Astrocyte of the spinal cord (primary cell): ENCODE results near the gene DNLZ.
A peak's percentile ranks its signal among the peaks of the same experiment; 100 is the strongest.

Experiments
- DNase-seq: peaks from one replicate; pipeline ENCODE4 v3.0.0; 2011; ENCODE audit warnings: low read depth, low spot score
- H3K4me3 ChIP-seq: 2 replicates; pipeline ENCODE4 v1.5.1; 2011; ENCODE audit warnings: low read depth, mild to moderate bottlenecking, low read length, moderate library complexity
- in situ Hi-C: cut with HindIII; loops from 2 replicates; pipeline ENCODE4 v1.10.0; 2017; ENCODE audit warnings: low sequenced_read_pairs
- TF ChIP-seq, protein P1 (sequence below): IDR thresholded peaks from 2 replicates; pipeline ENCODE4 v1.5.1; 2012; ENCODE audit warnings: low read depth, mild to moderate bottlenecking, low read length, inconsistent platforms

Gene DNLZ

DNA sequence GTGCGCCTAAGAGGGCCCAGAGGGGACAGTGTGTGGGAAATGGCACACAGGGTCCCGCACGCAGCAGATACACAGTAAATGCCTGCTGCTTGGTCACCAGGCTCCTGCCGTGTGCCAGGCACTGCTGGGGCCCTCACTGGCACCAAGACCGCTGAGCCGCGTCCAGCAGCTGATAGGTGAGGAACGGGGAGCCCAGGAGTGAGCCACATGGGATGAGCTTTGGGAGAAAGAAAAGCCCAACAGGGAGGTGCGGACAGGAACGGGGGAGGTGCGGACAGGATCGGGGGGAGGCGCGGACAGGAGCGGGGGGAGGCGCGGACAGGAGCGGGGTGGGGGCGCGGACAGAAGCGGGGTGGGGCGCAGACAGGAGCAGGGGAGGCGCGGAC is 19.7 kb downstream of the DNLZ start:
- in situ Hi-C loops = no loop called here
- DNase-seq = no peak
- TF ChIP-seq, protein P1, sequence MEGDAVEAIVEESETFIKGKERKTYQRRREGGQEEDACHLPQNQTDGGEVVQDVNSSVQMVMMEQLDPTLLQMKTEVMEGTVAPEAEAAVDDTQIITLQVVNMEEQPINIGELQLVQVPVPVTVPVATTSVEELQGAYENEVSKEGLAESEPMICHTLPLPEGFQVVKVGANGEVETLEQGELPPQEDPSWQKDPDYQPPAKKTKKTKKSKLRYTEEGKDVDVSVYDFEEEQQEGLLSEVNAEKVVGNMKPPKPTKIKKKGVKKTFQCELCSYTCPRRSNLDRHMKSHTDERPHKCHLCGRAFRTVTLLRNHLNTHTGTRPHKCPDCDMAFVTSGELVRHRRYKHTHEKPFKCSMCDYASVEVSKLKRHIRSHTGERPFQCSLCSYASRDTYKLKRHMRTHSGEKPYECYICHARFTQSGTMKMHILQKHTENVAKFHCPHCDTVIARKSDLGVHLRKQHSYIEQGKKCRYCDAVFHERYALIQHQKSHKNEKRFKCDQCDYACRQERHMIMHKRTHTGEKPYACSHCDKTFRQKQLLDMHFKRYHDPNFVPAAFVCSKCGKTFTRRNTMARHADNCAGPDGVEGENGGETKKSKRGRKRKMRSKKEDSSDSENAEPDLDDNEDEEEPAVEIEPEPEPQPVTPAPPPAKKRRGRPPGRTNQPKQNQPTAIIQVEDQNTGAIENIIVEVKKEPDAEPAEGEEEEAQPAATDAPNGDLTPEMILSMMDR = no peak
- H3K4me3 ChIP-seq = no peak overlapping the region

DNA sequence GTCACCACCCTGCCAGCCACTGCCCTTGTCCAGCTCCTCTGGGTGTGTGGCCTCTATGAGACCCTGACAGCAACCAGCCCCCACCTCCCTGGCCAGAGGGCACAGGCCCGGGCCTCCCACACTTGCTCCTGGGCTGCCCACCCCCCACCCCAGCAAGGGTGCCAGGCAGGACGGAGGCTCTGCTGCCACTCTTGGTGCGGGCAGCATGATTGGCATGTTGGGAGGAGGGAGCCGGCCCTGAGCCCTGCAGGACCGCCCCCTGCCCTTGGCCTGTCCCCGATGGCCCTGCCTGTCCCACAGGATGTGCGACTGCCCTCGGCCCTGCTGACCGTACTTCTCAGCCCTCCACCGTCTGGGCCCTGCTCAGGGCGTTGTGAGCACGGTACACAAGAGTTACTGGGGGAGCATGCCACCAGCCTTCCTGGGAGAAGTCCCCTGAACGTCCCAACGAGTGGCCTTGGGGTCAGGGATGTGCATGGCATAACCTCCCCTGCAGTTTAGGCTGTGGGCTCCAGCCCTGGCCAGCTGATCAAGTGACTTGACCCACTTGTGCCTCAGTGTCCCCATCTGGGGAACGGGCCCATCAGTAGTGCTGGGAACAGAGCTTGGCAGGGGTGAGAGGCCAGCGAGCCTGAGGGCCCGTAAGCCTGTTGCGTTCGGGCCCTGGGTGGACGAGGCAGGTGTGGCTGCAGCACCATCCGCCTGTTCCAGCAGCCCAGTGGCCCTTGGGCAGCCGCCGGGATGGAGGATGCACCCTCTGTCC is 20.2 kb downstream of the DNLZ start:
- no peak for DNase-seq
- H3K4me3 ChIP-seq = no peak overlapping the region
- in situ Hi-C loops = no loop called here
- TF ChIP-seq, protein P1 = no peak

DNA sequence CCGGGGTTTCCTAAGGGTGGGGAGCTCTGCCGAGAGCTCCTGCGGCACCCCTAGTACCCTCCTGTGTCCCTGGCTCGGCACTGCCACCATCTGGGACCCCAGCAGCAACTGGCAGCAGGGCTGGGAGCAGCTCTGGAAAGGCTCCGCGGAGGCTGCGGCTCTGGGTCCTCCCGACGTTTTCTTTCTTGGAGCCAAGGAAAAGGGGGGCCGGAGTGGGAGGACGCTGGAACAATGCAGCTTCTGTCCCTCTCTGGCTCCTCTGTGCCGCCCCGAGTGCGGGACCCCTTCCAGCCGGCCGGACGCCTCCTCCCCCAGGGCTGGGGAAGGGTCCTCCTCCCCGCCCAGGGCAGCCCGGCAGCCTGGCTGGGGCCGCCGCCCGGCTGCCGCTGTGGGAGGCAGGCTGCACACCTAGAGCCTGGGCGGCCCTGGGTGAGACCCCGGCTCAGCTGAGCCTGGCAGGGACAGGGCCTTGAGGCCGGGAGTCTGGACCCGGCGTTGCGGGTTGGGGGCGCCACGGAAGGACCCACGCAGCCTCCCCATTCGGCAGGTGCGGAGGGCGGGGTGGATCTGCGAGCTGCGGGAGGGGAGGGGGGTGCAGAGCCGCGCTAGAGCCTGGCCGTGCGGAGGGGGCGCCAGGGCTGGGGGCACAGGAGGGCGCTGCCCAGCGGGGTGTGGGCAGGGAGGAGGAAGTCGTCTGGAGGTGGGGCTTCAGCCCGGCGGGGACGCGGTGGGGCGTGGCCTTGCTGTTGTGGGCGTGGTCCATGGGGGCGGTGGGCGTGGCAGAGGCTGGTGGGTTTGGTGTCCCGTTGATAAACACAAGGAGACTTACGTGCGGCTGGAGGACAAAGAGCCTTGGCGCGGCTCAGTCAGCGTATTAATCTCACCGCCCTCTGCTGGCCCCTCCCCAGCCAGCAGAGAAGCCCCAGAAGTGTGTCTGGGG is 21.1 kb downstream of the DNLZ start:
- H3K4me3 ChIP-seq = no peak overlapping the region

DNA sequence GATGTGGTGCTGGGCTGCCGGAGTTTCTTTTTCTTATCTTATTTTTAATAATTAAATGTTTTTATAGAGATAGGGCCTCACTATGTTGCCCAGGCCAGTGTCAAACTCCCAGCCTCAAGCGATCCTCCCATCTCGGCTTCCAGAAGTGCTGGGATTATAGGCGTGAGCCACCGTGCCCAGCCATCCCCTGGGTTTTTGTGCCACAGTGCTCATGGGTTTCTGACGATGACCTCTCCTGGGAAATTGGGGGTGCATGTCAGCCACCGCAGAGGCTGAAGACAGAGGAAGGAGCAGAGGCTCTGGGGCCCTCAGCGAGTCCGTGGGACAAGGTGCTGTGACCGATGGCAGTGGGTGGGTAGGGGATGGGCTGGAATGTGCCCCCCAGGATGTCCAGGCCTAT is 21.8 kb downstream of the DNLZ start:
- in situ Hi-C loops = no loop called here
- H3K4me3 ChIP-seq = no peak overlapping the region
- DNase-seq = no peak
- TF ChIP-seq, protein P1 = no peak

More for the DNA sequence above, 21.1 kb downstream of the DNLZ start:
- in situ Hi-C loops = no loop called here
- TF ChIP-seq, protein P1 = no peak
- DNase-seq = peak; percentile 71

DNA sequence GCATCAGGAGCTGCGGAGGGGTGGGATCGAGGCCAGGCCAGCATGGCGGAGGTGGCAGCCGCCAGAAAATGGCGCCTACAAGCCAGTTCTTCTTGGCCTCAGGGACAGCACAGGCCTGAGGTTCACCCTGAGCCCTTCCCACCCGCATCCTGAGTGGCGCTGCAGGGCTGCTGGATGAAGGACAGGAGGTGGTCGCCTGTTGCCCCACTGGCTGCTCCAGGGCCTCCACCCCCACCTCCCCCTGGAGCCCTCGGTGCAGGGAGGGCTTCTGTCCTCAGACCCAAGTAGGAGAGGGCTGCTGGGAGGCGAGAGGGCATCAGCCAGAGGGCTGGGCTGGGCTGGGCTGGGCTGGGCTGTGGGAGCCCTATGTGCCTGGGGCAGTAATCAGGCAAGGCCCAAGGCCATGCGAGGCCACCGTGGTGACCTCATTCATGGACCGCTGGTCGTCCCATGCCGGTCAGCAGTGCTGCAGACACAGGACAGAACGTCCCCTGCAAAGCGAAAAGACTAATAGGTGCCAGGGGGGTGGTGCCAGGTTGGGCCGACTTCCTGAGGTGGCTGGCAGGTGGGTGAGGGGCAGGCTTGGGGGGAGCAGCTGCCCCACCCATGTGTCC is 22.4 kb downstream of the DNLZ start:
- DNase-seq = no peak
- H3K4me3 ChIP-seq = no peak overlapping the region
- in situ Hi-C loops = no loop called here
- TF ChIP-seq, protein P1 = no peak

DNA sequence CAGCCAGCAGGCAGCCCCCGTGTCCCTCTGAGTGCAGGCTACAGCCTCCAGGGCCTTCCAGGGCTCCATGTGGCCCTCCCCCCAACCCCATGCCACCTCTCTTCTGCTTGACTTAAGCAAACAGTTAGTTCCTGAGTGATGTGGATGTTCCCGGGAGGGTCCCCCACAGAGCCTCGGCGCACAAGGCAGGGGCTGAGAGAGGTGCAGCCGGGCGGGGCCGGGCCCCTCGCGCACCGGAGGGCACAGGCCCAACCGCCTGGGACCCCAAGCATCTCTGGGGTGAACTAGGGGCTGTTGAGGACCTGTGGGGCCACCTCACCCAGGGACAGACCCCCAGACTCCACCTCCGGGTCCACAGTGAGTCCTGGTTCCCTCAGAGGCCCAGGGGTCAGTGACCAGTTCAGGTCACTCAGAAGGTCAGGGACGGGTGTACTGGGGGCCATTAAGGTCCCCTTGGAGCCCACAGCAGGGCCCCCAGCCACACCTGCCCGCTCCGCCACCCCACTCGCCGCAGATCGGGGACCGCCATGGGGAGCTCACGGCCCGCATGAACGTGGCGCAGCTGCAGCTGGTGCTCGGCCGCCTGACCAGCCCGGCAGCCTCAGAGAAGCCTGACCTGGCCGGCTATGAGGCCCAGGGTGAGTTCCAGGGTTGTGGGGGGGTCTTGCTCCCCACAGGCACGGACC is 23.0 kb downstream of the DNLZ start:
- in situ Hi-C loops = no loop called here
- TF ChIP-seq, protein P1 = no peak
- no peak overlapping the region for H3K4me3 ChIP-seq
- no peak for DNase-seq
